NCI-H82 treated with DMSO at 0.1 percent for 48 hours (cell line): ENCODE measurements around the gene P2RX1.

ENCODE experiments used
- DNase-seq: peaks from one replicate; lab custom pipeline; 2025; ENCODE audit not compliant: unreplicated experiment; lab: John Stamatoyannopoulos, UW

The P2RX1 gene

GRCh38 chr17:3952186-3952585 lies 35.9 kb upstream of the P2RX1 start:
- DNase-seq = no peak

DNA sequence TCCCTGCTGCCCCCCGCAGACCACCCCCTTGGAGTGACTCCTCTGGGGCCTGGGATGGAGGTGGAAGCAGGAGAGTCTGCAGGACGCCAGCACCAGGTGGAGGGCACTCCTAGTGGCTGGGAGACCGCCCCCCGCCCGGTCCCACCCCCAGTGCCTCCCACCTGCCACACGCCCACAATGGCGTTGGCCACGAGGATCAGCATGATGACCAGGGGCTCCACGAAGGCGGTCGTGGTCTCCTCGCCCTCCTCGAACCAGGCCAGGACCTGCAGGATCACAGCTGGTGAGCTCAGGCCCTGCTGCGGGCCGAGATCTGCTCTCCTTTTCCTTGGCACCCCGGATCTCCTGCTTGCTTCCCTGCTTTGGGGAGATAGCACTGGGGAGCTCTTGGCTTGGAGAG lies 35.2 kb upstream of the P2RX1 start:
- no peak for DNase-seq

DNA sequence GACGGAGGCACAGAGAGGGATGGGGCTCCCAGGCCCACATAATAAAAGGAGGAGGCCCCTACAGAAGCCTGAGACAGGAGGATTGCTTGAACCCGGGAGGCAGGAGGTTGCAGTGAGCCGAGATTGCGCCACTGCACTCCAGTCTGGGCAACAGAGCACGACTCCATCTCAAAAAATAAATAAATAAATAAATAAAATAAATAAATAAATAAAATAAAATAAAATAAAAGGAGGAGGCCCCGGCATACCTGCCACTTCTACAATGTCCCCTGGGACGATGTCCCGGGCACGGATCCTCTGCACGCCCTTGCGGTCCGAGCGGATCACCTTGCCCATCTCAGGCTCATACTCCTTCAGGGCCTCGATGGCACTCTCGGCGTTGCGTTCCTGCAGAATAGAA lies 34.7 kb upstream of the P2RX1 start:
- DNase-seq = no peak

DNA sequence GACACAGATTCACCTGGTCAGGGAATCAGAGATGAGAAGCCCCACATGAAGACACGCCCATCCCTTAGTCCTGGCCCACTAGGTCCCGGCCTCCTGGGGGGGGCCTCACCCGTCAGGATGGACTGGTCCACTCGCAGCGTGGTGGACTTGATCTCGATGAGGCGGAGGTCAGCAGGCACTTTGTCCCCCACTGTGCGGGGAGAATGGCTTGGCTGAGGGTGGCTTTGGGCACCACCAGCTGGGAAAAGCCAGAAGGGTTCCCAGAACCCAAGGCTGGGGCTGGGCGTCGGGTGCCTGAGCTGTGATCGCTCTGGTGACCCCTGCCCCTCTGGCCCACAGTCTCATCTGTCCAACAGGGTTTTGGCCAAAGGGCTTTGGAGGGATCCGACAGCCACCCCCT lies 34.3 kb upstream of the P2RX1 start:
- no peak for DNase-seq

DNA sequence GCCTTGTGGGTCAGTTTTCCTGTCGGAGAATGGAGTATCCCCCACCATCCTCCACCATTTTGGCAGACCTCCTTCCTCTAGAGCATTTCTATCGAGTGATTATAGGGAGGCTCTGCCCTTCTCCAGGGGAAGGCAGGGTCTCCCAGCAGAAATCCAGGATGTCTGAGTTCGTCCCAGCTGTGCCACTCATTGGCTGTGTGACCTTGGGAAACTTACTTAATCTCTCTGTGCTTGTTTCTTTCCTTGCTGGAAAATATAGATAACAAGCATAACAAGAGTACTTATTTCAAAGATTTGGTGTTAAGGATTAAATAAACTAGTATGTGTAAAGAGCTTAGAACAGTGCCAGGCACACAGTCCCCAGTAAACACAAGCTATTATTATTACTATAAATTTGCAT lies 33.2 kb upstream of the P2RX1 start:
- no peak for DNase-seq

DNA sequence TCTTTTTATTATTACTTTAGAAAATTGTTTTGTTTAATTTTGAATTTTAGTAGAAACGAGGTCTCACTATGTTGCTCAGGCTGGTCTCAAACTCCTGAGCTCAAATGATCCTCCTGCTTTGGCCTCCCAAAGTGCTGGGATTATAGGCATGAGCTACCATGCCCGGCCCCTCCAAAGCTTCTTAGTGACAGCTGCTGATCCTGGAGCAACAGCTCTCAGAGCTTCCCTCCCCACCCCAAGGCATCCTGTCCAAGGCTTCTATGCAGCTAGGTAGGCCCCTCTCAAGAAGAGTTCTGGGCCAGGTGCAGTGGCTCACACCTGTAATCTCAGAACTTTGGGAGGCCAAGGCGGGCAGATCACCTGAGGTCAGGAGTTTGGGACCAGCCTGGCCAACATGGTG lies 32.3 kb upstream of the P2RX1 start:
- DNase-seq = peak; percentile 52

DNA sequence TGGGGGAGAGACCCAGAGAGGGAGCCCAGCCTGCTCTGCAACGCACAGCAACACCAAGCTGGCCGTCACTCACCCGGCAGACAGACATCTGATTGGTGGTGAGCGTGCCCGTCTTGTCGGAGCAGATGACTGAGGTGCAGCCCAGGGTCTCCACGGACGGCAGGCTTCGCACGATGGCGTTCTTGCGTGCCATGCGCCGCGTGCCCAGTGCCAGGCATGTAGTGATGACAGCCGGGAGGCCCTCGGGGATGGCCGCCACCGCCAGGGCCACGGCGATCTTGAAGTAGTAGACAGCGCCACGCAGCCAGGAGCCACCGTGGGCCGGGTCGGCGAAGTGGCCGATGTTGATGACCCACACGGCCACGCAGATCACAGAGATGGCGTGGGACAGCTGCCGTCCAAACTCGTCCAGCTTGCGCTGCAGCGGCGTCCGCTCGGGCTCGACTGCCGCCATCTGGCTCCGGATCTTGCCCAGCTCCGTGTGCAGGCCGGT lies 31.1 kb upstream of the P2RX1 start:
- DNase-seq = no peak

DNA sequence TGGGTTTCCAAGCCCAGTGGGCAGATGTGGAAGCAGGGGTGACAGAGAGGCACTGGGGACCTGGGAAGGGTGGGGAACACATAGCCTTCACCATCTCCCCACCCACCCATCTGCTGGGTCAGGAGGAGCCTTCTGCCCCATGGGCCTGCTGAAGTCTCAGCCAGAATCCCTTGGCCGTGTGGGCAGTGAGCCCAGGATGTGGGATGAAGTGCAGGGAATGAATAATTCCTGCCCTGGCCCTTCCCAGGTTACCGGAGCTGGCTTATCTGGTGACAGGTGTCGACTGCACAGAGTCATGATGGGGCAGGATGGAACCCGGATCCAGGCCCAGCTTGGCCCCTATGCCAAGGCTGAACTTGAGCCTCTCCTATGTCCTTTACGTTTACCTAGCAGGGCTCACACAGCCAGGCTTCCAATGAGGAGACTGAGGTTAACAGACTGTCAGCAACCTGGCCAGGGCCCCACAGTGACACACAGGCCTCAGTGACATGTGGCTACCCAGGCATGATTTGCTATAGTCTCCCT lies 30.5 kb upstream of the P2RX1 start:
- DNase-seq = no peak

DNA sequence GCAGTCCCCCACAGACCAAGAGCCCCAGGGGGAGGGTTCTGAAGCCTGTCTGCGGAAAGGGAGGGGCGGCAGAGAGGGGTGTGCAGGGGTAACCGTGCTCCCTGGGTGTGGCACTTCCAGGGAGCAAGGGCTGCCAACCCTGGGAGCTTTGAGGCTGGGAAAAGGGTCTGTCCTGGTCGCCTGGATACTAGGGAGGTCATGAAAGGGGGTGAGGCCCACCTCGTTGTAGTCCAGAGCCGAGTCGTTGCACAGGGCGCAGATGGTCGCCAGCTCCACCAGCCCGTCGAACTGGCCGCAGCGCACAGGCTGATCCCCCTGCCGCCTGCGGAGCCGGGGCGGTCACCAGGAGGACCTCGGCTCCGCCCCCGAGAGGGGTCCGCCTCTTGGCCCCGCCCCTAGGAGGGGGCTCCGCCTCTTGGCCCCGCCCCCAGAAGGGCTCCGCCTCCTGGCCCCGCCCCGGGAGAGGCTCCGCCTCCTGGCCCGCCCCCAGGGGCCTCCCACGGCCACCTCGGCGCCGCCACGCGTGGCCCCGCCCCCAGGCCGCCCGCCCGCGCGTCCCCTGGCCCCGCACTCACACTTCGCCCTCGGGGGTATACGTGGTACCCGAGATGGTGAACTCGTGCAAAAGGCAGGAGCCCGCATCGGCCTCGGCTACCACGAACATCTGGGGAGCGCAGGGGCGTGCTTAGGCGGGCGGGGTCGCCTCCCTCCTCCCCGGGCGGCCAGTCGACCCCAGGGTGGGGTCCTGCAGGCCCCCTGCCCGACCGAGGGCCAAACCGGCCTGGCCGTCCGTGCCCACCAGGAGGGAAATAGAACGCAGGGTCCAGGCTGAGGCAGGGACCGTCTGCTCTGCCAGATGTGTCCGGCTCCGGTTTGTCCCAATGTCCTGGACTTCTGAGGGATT lies 28.5 kb upstream of the P2RX1 start:
- DNase-seq = no peak

DNA sequence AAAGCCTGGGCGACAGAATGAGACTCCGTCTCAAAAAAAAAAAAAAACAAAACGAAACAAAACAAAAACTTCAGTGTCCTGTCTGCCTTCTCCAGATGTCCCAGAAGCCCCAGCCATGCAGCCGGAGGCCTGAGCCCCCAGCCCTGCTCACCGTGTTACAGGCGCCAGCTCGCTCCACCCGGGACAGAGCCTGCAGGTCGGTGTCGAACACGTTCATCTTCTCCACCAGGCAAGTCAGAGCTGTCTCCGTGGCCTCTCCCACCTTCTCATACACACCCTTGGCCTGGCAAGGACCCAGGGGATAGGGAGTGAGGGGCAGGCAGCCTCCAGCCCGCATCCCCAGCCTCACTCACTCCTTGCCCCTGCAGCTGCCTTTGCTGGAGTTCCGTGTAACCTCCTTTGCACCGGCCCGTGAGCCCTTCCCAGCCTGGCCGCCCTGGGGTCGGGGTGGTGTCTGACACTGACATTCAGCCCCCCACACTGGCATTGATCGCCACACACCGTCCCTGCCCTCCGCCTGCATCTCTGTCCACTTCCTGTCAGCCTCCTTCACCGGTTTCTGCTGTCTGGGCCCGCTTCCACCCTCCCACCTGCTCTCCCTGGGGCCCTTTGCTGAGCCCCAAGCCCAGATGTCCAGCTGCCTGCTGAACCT lies 27.1 kb upstream of the P2RX1 start:
- DNase-seq = no peak

GRCh38 chr17:3940965-3941698 lies 24.9 kb upstream of the P2RX1 start:
- no peak for DNase-seq

DNA sequence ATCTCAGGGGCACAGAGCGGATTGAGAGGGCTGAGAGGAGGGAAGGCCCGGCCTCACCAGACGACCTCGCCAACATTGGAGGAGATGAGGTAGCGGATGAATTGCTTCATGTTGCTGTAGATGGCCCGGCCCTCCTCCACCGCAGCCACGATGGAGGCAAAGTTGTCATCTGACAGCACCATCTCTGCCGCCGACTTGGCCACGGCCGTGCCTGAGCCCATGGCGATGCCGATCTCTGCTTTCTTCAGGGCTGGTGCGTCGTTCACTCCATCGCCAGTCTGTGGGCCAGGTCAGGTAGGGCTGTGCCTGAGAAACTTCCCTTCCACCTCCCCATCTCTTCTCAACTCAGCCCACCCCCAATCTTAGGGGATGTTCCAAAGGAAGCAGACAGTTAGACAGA lies 21.1 kb upstream of the P2RX1 start:
- DNase-seq = no peak

DNA sequence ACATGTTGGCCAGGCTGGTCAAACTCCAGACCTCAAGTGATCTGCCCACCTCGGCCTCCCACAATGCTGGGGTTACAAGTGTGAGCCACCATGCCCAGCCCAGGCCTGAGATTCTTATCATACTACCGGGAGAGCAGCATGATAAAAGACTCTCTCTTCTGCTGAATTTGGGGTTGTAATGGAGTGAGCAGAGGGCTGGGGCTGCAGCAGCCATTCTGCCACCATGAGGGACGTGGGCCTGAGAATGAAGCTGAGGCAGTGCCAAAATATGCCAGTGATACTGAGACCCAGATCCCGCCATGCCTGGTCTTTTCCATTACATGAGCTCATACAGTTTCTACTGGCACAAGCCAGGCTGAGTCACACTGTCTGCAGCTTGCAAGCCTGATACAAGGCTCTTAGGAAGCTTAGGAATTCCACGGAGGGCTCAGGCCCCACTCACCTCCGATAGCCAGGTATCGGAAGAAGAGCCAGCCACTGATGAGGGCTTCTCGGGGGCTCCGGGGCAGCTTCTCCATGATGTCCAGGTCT lies 19.6 kb upstream of the P2RX1 start:
- DNase-seq = no peak

- DNase-seq = peak; percentile 43
Observed at GRCh38 chr17:3935140-3935542, 18.9 kb upstream of the P2RX1 start.

DNA sequence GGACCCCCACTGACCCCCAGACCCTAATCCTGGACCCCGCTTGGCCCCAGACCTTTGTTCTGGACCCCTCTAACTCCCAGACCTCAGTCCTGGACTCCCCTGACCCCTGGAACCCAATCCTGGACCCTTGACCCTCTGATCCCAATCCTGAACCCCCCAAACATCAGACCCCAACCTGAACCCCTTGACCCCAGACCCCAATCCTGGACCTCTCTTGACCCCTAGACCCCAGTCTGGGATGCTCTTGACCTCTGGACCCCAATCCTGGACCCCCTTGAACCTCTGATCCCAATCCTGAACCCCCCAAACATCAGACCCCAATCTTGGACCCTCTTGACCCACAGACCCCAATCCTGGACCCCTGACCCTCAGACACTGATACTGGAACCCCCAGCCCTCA lies 13.5 kb upstream of the P2RX1 start:
- no peak for DNase-seq

DNA sequence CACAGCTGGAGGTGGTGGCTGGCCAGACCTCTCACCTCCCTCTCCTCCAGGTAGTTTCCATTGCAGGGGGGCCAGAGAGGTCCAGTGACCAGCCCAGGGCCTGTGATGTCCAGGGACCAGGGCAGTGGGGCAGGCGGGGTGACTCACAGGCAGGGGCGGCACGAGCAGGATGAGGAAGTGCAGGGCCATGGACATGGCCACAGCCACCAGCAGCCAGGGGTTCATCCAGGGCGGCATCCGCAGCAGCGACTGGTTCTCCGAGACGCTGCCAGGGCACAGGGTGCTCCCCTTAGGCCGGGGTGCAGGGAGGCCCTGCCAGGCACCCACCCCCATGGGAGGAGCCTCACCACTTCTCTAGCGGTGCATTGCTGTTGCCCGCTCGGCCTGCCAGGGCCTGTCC lies 12.9 kb upstream of the P2RX1 start:
- DNase-seq = no peak

DNA sequence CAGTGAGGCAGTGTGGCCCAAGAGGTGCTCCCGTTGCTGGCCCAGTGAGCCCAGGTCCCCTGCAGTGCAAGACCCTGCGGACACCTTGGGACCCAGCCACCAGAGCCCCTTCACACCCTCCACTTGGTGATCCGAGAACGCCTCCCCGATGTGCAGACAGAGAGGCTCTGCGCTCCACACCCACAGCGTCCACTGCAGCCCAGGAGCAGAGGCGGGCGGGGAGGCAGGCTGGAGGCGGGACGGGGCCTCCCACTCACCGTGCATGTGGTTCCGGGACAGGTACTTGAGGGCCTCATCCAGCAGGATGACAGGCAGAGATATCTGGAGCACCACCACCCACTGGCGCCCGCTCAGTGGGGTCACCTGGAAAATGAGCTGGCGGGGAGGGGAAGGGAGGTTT lies 12.1 kb upstream of the P2RX1 start:
- DNase-seq = no peak

GRCh38 chr17:3927628-3928340 lies 11.5 kb upstream of the P2RX1 start:
- no peak for DNase-seq

- no peak for DNase-seq
Observed at GRCh38 chr17:3926860-3927627, 10.8 kb upstream of the P2RX1 start.
